HepG2 (cell line): ENCODE data around the gene COL5A1. TPM values are rescaled to one million over a fixed set of nuclear protein-coding genes. Genes with fewer than 3 reads are reported as not detected.

Experiments used
- ATAC-seq: fragments of 200-7000 bp; cut with Tn5 transposase; 3 replicates; pipeline ENCODE4 v1.9.1; 2020; ENCODE audit warnings: mild to moderate bottlenecking, moderate library complexity
- BruUV-seq: library from RNA; stranded (reverse); fragments of 400-500 nt; replicated peaks from 2 replicates; lab custom pipeline; 2021; lab: Mats Ljungman, UMichigan
- CTCF ChIA-PET: fragments of 300-600 bp; formaldehyde crosslinking; extraction: SDS; loops from one replicate; lab custom pipeline; 2021; ENCODE audit warnings: low total read pairs, inconsistent platforms, low intra/inter-chr PET ratio; lab: Yijun Ruan, JAX
- POLR2A ChIA-PET: fragments of 350-600 bp; sonication (Branson Sonifier 250); formaldehyde crosslinking; loops from one replicate; lab custom pipeline; 2020; ENCODE audit warnings: antibody characterized with exemption, inconsistent platforms; lab: Yijun Ruan, JAX
- DNase-seq: peaks from one replicate; pipeline ENCODE4 v3.0.0-alpha.2; 2015; ENCODE audit warnings: low spot score
- FAIRE-seq: peaks from 3 replicates; lab custom pipeline; 2011; peaks lifted over from hg19 to GRCh38; lab: Jason Lieb, UNC
- H2AFZ ChIP-seq: one replicate; pipeline ENCODE4 v1.6.1; 2011; ENCODE audit warnings: low read length, inconsistent platforms
- H3K27ac ChIP-seq: fragments of 300-600 bp; 3 replicates; pipeline ENCODE4 v1.8.0; 2011; ENCODE audit warnings: mixed run types, mild to moderate bottlenecking, mixed read lengths, low read length, inconsistent platforms; ENCODE audit not compliant: insufficient read depth; ENCODE audit errors: extremely low read length
- H3K27me3 ChIP-seq, 2 experiments: fragments of 200-600 bp in 1 of 2; 2 replicates in 1 of 2; 3 replicates in 1 of 2; pipeline versions ENCODE4 v1.6.0 to v1.8.0; 2011; ENCODE audit warnings: low read length in 2 of 2, mild to moderate bottlenecking in 2 of 2, moderate library complexity in 2 of 2, inconsistent platforms in 1 of 2; ENCODE audit not compliant: insufficient read depth in 2 of 2, control insufficient read depth in 1 of 2
- H3K36me3 ChIP-seq, 2 experiments: fragments of 200-600 bp in 1 of 2; replicated peaks in 1 of 2; 2 replicates in 1 of 2; 3 replicates in 1 of 2; pipeline versions ENCODE4 v1.5.1 to v1.8.0; 2011; ENCODE audit warnings: low read length in 2 of 2, inconsistent platforms in 1 of 2; ENCODE audit not compliant: insufficient read depth in 2 of 2, control insufficient read depth in 1 of 2
- H3K4me1 ChIP-seq: 2 replicates; pipeline ENCODE4 v1.5.1; 2012; ENCODE audit warnings: low read length, inconsistent platforms; ENCODE audit not compliant: insufficient read depth
- H3K4me2 ChIP-seq: 2 replicates; pipeline ENCODE4 v1.6.0; 2011; ENCODE audit warnings: low read depth, low read length, inconsistent platforms
- H3K4me3 ChIP-seq, 3 experiments: fragments of 200-600 bp in 1 of 3; sonication (generic), shearing (Covaris generic) in 1 of 3; replicated peaks in 1 of 3; 2 replicates each; pipeline ENCODE4 v1.5.1; 2011 to 2016; ENCODE audit warnings: low read length in 3 of 3, inconsistent platforms in 2 of 3, low read depth in 2 of 3, mild to moderate bottlenecking in 2 of 3, control low read depth in 1 of 3, mixed read lengths in 1 of 3; ENCODE audit not compliant: insufficient read depth in 1 of 3
- H3K79me2 ChIP-seq: one replicate; pipeline ENCODE4 v1.6.1; 2011; ENCODE audit warnings: low read length, inconsistent platforms; ENCODE audit not compliant: insufficient read depth
- H3K9ac ChIP-seq: 2 replicates; pipeline ENCODE4 v1.6.0; 2011; ENCODE audit warnings: mild to moderate bottlenecking, low read depth, low read length, inconsistent platforms; ENCODE audit not compliant: insufficient read depth
- H3K9me3 ChIP-seq: 2 replicates; pipeline ENCODE4 v1.5.1; 2012; ENCODE audit warnings: mild to moderate bottlenecking, low read length
- H4K20me1 ChIP-seq: 2 replicates; pipeline ENCODE4 v1.6.0; 2011; ENCODE audit warnings: inconsistent platforms, mild to moderate bottlenecking, low read length, moderate library complexity; ENCODE audit not compliant: insufficient read depth
- FOSL1 ChIP-seq: sonication (generic); formaldehyde crosslinking; IDR thresholded peaks from 2 replicates; pipeline ENCODE4 v1.9.0; 2021; ENCODE audit warnings: missing genetic modification reagents, borderline replicate concordance
- MAZ ChIP-seq, 2 experiments: sonication (generic) in 1 of 2; formaldehyde crosslinking in 1 of 2; IDR thresholded peaks; 2 replicates each; pipeline versions ENCODE4 v1.5.0 to v1.6.1; 2012 to 2020; ENCODE audit warnings: low read depth in 2 of 2, mild to moderate bottlenecking in 2 of 2, borderline replicate concordance in 1 of 2, improper control_type of control experiment in 1 of 2, low read length in 1 of 2, missing genetic modification reagents in 1 of 2, moderate library complexity in 1 of 2
- MZF1 ChIP-seq: sonication (generic); formaldehyde crosslinking; IDR thresholded peaks from 2 replicates; pipeline ENCODE4 v1.8.1; 2023; ENCODE audit warnings: mild to moderate bottlenecking, missing genetic modification reagents, borderline replicate concordance
- PCBP2 ChIP-seq: fragments of 200-400 bp; formaldehyde crosslinking; optimal IDR thresholded peaks from 2 replicates; pipeline ENCODE3; 2018; ENCODE audit warnings: low read length, low read depth; ENCODE audit not compliant: poor library complexity, severe bottlenecking
- POLR2G ChIP-seq: fragments of 200-400 bp; formaldehyde crosslinking; IDR thresholded peaks from 2 replicates; pipeline ENCODE4 v1.6.1; 2018; ENCODE audit warnings: mild to moderate bottlenecking, low read depth, low read length, moderate library complexity
- SP4 ChIP-seq: sonication (generic); formaldehyde crosslinking; IDR thresholded peaks from 2 replicates; pipeline ENCODE4 v1.8.1; 2023; ENCODE audit warnings: mild to moderate bottlenecking, missing genetic modification reagents
- SSRP1 ChIP-seq: IDR thresholded peaks from 2 replicates; pipeline ENCODE4 v1.6.1; 2016; ENCODE audit warnings: control low read depth
- TSC22D2 ChIP-seq: sonication (generic); formaldehyde crosslinking; IDR thresholded peaks from 2 replicates; pipeline ENCODE4 v1.5.1; 2020; ENCODE audit warnings: missing genetic modification reagents, mild to moderate bottlenecking, borderline replicate concordance
- ZBTB21 ChIP-seq: sonication (generic); formaldehyde crosslinking; IDR thresholded peaks from 2 replicates; pipeline ENCODE4 v1.4.0; 2020; ENCODE audit warnings: missing genetic modification reagents
- ZKSCAN5 ChIP-seq: sonication (generic); formaldehyde crosslinking; IDR thresholded peaks from 2 replicates; pipeline ENCODE4 v1.5.1; 2020; ENCODE audit warnings: mild to moderate bottlenecking, missing genetic modification reagents
- ZNF235 ChIP-seq: sonication (generic); formaldehyde crosslinking; IDR thresholded peaks from 2 replicates; pipeline ENCODE4 v1.8.1; 2023; ENCODE audit warnings: mild to moderate bottlenecking, missing genetic modification reagents, borderline replicate concordance
- ZNF260 ChIP-seq: sonication (generic); formaldehyde crosslinking; IDR thresholded peaks from 2 replicates; pipeline ENCODE4 v1.4.0; 2020; ENCODE audit warnings: missing genetic modification reagents, low read depth, mild to moderate bottlenecking, borderline replicate concordance
- ZNF589 ChIP-seq: sonication (generic); formaldehyde crosslinking; conservative IDR thresholded peaks from 2 replicates; pipeline ENCODE4 v1.8.0; 2022; ENCODE audit warnings: mild to moderate bottlenecking, moderate library complexity, missing genetic modification reagents
- WGBS: methylation state at CpG from one replicate; pipeline ENCODE4 v1.1.6; 2017; ENCODE audit warnings: low lambda C conversion rate; 5-methylcytosine and 5-hydroxymethylcytosine counted together
- in situ Hi-C: cut with HindIII; loops from 2 replicates; pipeline ENCODE4 v1.10.0; 2017; ENCODE audit warnings: low pct_unique_long_range_greater_than_20kb; ENCODE audit not compliant: extremely low pct_ligation_motif_present
- intact Hi-C: fragments of 100-400 bp; cut with micrococcal nuclease; formaldehyde crosslinking; loops from one replicate; pipeline ENCODE4 v1.10.0; 2022; ENCODE audit not compliant: unreplicated experiment
- polyA plus RNA-seq, 8 experiments: library from polyadenylated mRNA; depleted of rRNA in 3 of 8; stranded (reverse) in 7 of 8; unstranded in 1 of 8; fragments of >200 nt; fragmentation: Illumina TruSeq in 4 of 8; extraction: Trizol in 4 of 8; gene quantifications; 2 replicates each; pipeline versions ENCODE4 v1.2.1 to v1.2.3, GENCODE V29; 2011 to 2016; ENCODE audit warnings: low read depth in 4 of 8, missing spikeins in 1 of 8, mixed read lengths in 1 of 8; ENCODE audit not compliant: insufficient read depth in 1 of 8
- total RNA-seq, 5 experiments: library from RNA; depleted of rRNA; stranded (reverse); fragments of >200 nt; fragmentation: Illumina TruSeq; extraction: Trizol; gene quantifications; 2 replicates each; pipeline ENCODE4 v1.2.3, GENCODE V29; 2016; ENCODE audit warnings: low read depth in 1 of 5
- TF ChIP-seq, protein P1 (sequence below): sonication (generic); formaldehyde crosslinking; IDR thresholded peaks from 2 replicates; pipeline ENCODE4 v1.8.0; 2022; ENCODE audit warnings: missing genetic modification reagents, low read depth, mild to moderate bottlenecking, borderline replicate concordance
- TF ChIP-seq, protein P2 (sequence below): IDR thresholded peaks from 2 replicates; pipeline ENCODE4 v1.4.0; 2020; ENCODE audit warnings: mild to moderate bottlenecking, missing genetic modification reagents
- TF ChIP-seq, protein P3 (sequence below): sonication (generic); formaldehyde crosslinking; IDR thresholded peaks from 2 replicates; pipeline ENCODE4 v1.4.0; 2020; ENCODE audit warnings: mild to moderate bottlenecking, missing genetic modification reagents
- TF ChIP-seq, protein P4 (sequence below): sonication (generic); formaldehyde crosslinking; IDR thresholded peaks from 2 replicates; pipeline ENCODE4 v1.4.0; 2020; ENCODE audit warnings: missing genetic modification reagents, borderline replicate concordance

The COL5A1 gene
- total and polyA plus RNA-seq, 2 of the 13 experiments (the other 11 are each of a cell fraction or from before 2014, with no cell fraction given): not detected

DNA sequence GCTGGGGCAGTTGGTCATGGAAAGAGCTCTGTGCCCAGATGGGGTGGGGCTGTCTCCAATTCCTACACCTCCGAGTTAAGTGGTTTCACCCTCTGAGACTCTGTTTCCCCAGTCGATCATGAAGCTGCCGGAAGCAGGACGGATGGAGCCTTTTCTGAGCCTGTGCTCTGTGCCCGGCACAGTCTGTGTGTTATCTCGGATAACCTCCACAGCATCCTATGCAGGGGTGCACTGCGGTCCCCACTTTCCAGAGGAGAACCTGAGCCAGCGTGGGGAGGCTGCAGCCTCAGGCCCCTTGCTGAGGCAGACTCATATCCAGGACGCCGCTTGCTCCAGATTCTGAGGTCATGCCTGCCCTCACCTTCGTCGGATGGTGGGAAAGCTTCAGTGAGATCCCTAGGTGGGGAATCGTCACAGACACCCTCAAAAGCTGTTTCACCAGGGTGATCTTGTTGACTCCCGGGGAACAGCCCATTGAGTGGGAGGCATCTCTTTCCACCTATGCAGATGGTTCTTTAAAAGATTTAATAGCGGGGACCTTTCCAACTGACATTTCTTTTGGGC is 6.9 kb upstream of the COL5A1 start:
- ChIA-PET POLR2A (no interaction called here), CTCF (no interaction called here)
- FAIRE-seq (no peak), ATAC-seq (no peak), DNase-seq (no peak)
- intact Hi-C loops (no loop called here), in situ Hi-C loops (no loop called here)
- Histone ChIP-seq H3K36me3 (no peaks in the 10 kb centered on the region), H2AFZ (no peak overlapping the region), H3K4me3 (no peak overlapping the region), H4K20me1 (no peaks in the 10 kb centered on the region), H3K4me2 (no peak overlapping the region), H3K4me1 (no peaks in the 10 kb centered on the region), H3K27me3 (peaks cover 8 to 77% of the 10 kb centered on the region in 2 experiments; a peak in 3 of 5 replicates), H3K27ac (no peak overlapping the region), H3K79me2 (no peaks in the 10 kb centered on the region), H3K9me3 (no peaks in the 10 kb centered on the region), H3K9ac (no peak overlapping the region)
- BruUV-seq: no TSS peak
- WGBS: 24% methylated on average over 7 of the region's 15 CpGs
- TF ChIP-seq ZKSCAN5 (CRISPR knock-in tag) (no peak), MAZ (IDR thresholded peaks at IDR 0.05; ENCODE audit: borderline replicate concordance, low read depth, low read length) (no peak), MAZ (CRISPR knock-in tag; IDR thresholded peaks at IDR 0.05; ENCODE audit: low read depth) (no peak), FOSL1 (CRISPR knock-in tag) (no peak), MZF1 (CRISPR knock-in tag) (no peak), ZBTB21 (CRISPR knock-in tag) (no peak), ZNF589 (CRISPR knock-in tag) (no peak), ZNF235 (CRISPR knock-in tag) (no peak), SSRP1 (CRISPR knock-in tag) (no peak), SP4 (no peak), POLR2G (no peak), TSC22D2 (CRISPR knock-in tag) (no peak), PCBP2 (no peak), ZNF260 (CRISPR knock-in tag) (no peak)
- TF ChIP-seq, protein P1, sequence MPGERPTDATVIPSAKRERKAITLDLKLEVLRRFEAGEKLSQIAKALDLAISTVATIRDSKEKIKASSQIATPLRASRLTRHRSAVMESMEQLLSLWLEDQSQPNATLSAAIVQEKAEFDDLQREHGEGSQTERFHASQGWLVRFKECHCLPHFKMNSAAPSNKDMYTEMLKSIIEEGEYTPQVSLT (CRISPR knock-in tag): no peak
- TF ChIP-seq, protein P2, sequence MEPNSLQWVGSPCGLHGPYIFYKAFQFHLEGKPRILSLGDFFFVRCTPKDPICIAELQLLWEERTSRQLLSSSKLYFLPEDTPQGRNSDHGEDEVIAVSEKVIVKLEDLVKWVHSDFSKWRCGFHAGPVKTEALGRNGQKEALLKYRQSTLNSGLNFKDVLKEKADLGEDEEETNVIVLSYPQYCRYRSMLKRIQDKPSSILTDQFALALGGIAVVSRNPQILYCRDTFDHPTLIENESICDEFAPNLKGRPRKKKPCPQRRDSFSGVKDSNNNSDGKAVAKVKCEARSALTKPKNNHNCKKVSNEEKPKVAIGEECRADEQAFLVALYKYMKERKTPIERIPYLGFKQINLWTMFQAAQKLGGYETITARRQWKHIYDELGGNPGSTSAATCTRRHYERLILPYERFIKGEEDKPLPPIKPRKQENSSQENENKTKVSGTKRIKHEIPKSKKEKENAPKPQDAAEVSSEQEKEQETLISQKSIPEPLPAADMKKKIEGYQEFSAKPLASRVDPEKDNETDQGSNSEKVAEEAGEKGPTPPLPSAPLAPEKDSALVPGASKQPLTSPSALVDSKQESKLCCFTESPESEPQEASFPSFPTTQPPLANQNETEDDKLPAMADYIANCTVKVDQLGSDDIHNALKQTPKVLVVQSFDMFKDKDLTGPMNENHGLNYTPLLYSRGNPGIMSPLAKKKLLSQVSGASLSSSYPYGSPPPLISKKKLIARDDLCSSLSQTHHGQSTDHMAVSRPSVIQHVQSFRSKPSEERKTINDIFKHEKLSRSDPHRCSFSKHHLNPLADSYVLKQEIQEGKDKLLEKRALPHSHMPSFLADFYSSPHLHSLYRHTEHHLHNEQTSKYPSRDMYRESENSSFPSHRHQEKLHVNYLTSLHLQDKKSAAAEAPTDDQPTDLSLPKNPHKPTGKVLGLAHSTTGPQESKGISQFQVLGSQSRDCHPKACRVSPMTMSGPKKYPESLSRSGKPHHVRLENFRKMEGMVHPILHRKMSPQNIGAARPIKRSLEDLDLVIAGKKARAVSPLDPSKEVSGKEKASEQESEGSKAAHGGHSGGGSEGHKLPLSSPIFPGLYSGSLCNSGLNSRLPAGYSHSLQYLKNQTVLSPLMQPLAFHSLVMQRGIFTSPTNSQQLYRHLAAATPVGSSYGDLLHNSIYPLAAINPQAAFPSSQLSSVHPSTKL: no peak
- TF ChIP-seq, protein P3, sequence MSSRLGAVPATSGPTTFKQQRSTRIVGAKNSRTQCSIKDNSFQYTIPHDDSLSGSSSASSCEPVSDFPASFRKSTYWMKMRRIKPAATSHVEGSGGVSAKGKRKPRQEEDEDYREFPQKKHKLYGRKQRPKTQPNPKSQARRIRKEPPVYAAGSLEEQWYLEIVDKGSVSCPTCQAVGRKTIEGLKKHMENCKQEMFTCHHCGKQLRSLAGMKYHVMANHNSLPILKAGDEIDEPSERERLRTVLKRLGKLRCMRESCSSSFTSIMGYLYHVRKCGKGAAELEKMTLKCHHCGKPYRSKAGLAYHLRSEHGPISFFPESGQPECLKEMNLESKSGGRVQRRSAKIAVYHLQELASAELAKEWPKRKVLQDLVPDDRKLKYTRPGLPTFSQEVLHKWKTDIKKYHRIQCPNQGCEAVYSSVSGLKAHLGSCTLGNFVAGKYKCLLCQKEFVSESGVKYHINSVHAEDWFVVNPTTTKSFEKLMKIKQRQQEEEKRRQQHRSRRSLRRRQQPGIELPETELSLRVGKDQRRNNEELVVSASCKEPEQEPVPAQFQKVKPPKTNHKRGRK (CRISPR knock-in tag): no peak
- TF ChIP-seq, protein P4, sequence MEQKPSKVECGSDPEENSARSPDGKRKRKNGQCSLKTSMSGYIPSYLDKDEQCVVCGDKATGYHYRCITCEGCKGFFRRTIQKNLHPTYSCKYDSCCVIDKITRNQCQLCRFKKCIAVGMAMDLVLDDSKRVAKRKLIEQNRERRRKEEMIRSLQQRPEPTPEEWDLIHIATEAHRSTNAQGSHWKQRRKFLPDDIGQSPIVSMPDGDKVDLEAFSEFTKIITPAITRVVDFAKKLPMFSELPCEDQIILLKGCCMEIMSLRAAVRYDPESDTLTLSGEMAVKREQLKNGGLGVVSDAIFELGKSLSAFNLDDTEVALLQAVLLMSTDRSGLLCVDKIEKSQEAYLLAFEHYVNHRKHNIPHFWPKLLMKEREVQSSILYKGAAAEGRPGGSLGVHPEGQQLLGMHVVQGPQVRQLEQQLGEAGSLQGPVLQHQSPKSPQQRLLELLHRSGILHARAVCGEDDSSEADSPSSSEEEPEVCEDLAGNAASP (CRISPR knock-in tag): no peak
